Ovary (tissue), 9 donors: Measurements from ENCODE around the gene QSOX2. TPM values are rescaled to one million over a fixed set of nuclear protein-coding genes. Genes with fewer than 3 reads are reported as not detected.

Experiments used
- DNase-seq, 5 donors: peaks; one replicate each; pipeline ENCODE4 v3.0.0-alpha.2; 2019 to 2020
- H3K27ac ChIP-seq, 2 donors: fragments of 200-600 bp; one replicate each; pipeline versions ENCODE4 v1.5.1 to v1.8.0; 2019 to 2022
- H3K27me3 ChIP-seq: fragments of 200-600 bp; one replicate; pipeline ENCODE4 v1.8.0; 2022
- H3K36me3 ChIP-seq: fragments of 200-600 bp; sonication (generic); one replicate; pipeline ENCODE4 v1.5.1; 2019
- H3K4me1 ChIP-seq: one replicate; pipeline ENCODE4 v1.8.1; 2013; ENCODE audit warnings: mild to moderate bottlenecking, moderate library complexity; ENCODE audit not compliant: insufficient read depth
- H3K4me3 ChIP-seq: fragments of 200-600 bp; sonication (generic); one replicate; pipeline ENCODE4 v1.5.1; 2017
- H3K9me3 ChIP-seq, 2 donors: fragments of 200-600 bp in 1 of 2; sonication (generic) in 1 of 2; one replicate each; pipeline versions ENCODE4 v1.5.1 to v1.8.1; 2013 to 2019; ENCODE audit warnings: mild to moderate bottlenecking in 1 of 2, moderate library complexity in 1 of 2
- CTCF ChIP-seq, 3 donors: fragments of 450-650 bp in 2 of 3; fragments of 200-600 bp in 1 of 3; IDR thresholded peaks; one replicate each; pipeline versions ENCODE4 v1.5.1 to v1.8.0; 2016 to 2022; ENCODE audit warnings: antibody characterized with exemption in 3 of 3, mild to moderate bottlenecking in 1 of 3
- EP300 ChIP-seq: sonication (generic); formaldehyde crosslinking; IDR thresholded peaks from one replicate; pipeline ENCODE4 v1.6.1; 2017; ENCODE audit warnings: antibody characterized with exemption
- POLR2A ChIP-seq: fragments of 450-650 bp; IDR thresholded peaks from one replicate; pipeline ENCODE4 v1.6.1; 2017; ENCODE audit warnings: antibody characterized with exemption, mild to moderate bottlenecking, moderate library complexity
- WGBS, 3 donors: extraction: QIAGEN DNeasy Blood & Tissue Kit in 1 of 3; methylation state at CpG; one replicate each; pipeline versions ENCODE4 v1.1.5 to v1.1.7; 2013 to 2017; 5-methylcytosine and 5-hydroxymethylcytosine counted together
- intact Hi-C, 4 donors: fragments of 100-400 bp; cut with DNase I; formaldehyde crosslinking; loops; one replicate each; pipeline versions ENCODE4 v1.11.0 to v1.15.1; 2022 to 2023
- polyA plus RNA-seq, 2 donors: library from polyadenylated mRNA; stranded (reverse); fragments of 200-250 nt in 1 of 2; fragments of 350-450 nt in 1 of 2; fragmentation: Illumina TruSeq in 1 of 2; extraction: RNeasy Lipid Tissue Mini Kit (QIAGEN cat#74804) in 1 of 2; gene quantifications; one replicate each; pipeline ENCODE4 v1.2.3, GENCODE V29; 2013 to 2014
- total RNA-seq, 7 donors: library from RNA; depleted of rRNA in 2 of 7; stranded (reverse); fragments of >200 nt in 2 of 7; fragmentation: NEBNext Ultra II Directional in 3 of 7; extraction: Animal tissue kit (Norgen Biotek cat#: 25700) in 3 of 7; gene quantifications; one replicate each; pipeline versions ENCODE4 v1.1.0 to v1.2.4, GENCODE V29; 2016 to 2023
- donor health status: DM: no; HTN: no; CAD: no; lungs with moderate emphysema.
- donor health status: DM: no; HTN: no; CAD: no.
- donor health status: Bipolar disorder and iron deficiency.
- donor health status: DM: yes; HTN: yes; CAD: no.
- donor health status: DM: no; HTN: no; CAD: no.
- donor health status: DM: yes; HTN: yes; CAD: no.

QSOX2 gene
- total and polyA plus RNA-seq, 9 donors = 5.6 to 14.3 (median 7.8) TPM

- intact Hi-C loops = loop anchor here in 1 of 4 donors (10.0 kb wide), 1 partner anchor 277 kb away; the partner anchor contains the start of gene UBAC1
- Histone ChIP-seq H3K36me3 (no peaks in the 10 kb centered on the region), H3K9me3 (no peaks in the 10 kb centered on the region)
Measured at GRCh38 chr9:136241542-136241941, 4.1 kb downstream of the QSOX2 start.

GRCh38 chr9:136240941-136241340 is 4.7 kb downstream of the QSOX2 start:
- H3K4me1 ChIP-seq = peaks cover 8% of the 10 kb centered on the region
- H3K36me3 ChIP-seq = no peaks in the 10 kb centered on the region
- H3K4me3 ChIP-seq = no peak overlapping the region
- no peaks in the 10 kb centered on the region for H3K27me3 ChIP-seq
- intact Hi-C loops = loop anchor here in 1 of 4 donors (10.0 kb wide), 1 partner anchor 276 kb away; the partner anchor contains the start of gene UBAC1
- WGBS, 3 donors = 89 to 95% (median 94%) methylated on average over 20 of the region's 20 CpGs
- no peak for TF ChIP-seq CTCF (IDR thresholded peaks at IDR 0.05)
- no peak for TF ChIP-seq POLR2A
- no peak for TF ChIP-seq EP300
- no peaks in the 10 kb centered on the region for H3K9me3 ChIP-seq
- no peak overlapping the region for H3K27ac ChIP-seq
- no peak for DNase-seq

More at GRCh38 chr9:136241542-136241941, 4.1 kb downstream of the QSOX2 start:
- no peaks in the 10 kb centered on the region for H3K27me3 ChIP-seq
- WGBS, 3 donors = 93 to 94% (median 94%) methylated on average over 13 of the region's 13 CpGs
- no peak overlapping the region for H3K27ac ChIP-seq
- no peak for TF ChIP-seq EP300
- TF ChIP-seq POLR2A = no peak
- no peak for TF ChIP-seq CTCF (IDR thresholded peaks at IDR 0.05)
- H3K4me3 ChIP-seq = no peak overlapping the region
- H3K4me1 ChIP-seq = peaks cover 8% of the 10 kb centered on the region
- DNase-seq = no peak

GRCh38 chr9:136239983-136240330 is 5.7 kb downstream of the QSOX2 start:
- TF ChIP-seq CTCF (IDR thresholded peaks at IDR 0.05) = no peak
- no peak for TF ChIP-seq POLR2A
- TF ChIP-seq EP300 = no peak
- intact Hi-C loops = loop anchor here in 1 of 4 donors (10.0 kb wide), 1 partner anchor 275 kb away; the partner anchor contains the start of gene UBAC1
- DNase-seq = no peak
- Histone ChIP-seq H3K4me3 (no peak overlapping the region), H3K27ac (no peak overlapping the region), H3K27me3 (no peaks in the 10 kb centered on the region), H3K9me3 (no peaks in the 10 kb centered on the region), H3K4me1 (peaks cover 6% of the 10 kb centered on the region), H3K36me3 (no peaks in the 10 kb centered on the region)
- WGBS, 3 donors = 68 to 81% (median 72%) methylated on average over 2 of the region's 2 CpGs

- WGBS, 3 donors = 39 to 71% (median 45%) methylated on average over 25 of the region's 25 CpGs
- H3K9me3 ChIP-seq = no peaks in the 10 kb centered on the region
- no peak overlapping the region for H3K27ac ChIP-seq
- no peaks in the 10 kb centered on the region for H3K36me3 ChIP-seq
- H3K4me3 ChIP-seq = no peak overlapping the region
- peaks cover 2% of the 10 kb centered on the region for H3K4me1 ChIP-seq
- TF ChIP-seq CTCF (IDR thresholded peaks at IDR 0.05) (no peak), EP300 (no peak), POLR2A (no peak)
- intact Hi-C loops = no loop called here
- H3K27me3 ChIP-seq = no peaks in the 10 kb centered on the region
- DNase-seq = no peak
Measured at GRCh38 chr9:136239135-136239982, 6.3 kb downstream of the QSOX2 start.
